H9 (cell line): ENCODE data around the gene AIPL1. TPM values are rescaled to one million over a fixed set of nuclear protein-coding genes. Genes with fewer than 3 reads are reported as not detected.
A peak's percentile ranks its signal among the peaks of the same experiment; 100 is the strongest.

ENCODE experiments used
- DNase-seq: peaks from one replicate; pipeline ENCODE4 v3.0.0-alpha.2; 2017
- H2AFZ ChIP-seq: one replicate; pipeline ENCODE4 v1.6.1; 2013; ENCODE audit warnings: mild to moderate bottlenecking, low read length, control low read depth, moderate library complexity
- H2AK5ac ChIP-seq: 2 replicates; pipeline ENCODE4 v1.6.1; 2013; ENCODE audit warnings: low read length, control low read depth, mixed read lengths; ENCODE audit not compliant: insufficient read length
- H2BK120ac ChIP-seq: one replicate; pipeline ENCODE4 v1.6.1; 2013; ENCODE audit warnings: low read depth, mild to moderate bottlenecking, low read length, control low read depth, inconsistent platforms; ENCODE audit not compliant: poor library complexity, severe bottlenecking
- H2BK12ac ChIP-seq: 2 replicates; pipeline ENCODE4 v1.6.1; 2013; ENCODE audit warnings: low read length, control low read depth, mixed read lengths, low read depth; ENCODE audit not compliant: insufficient read length
- H2BK15ac ChIP-seq: 2 replicates; pipeline ENCODE4 v1.6.1; 2013; ENCODE audit warnings: low read depth, low read length, control low read depth
- H2BK20ac ChIP-seq: one replicate; pipeline ENCODE4 v1.6.1; 2013; ENCODE audit warnings: low read depth, mild to moderate bottlenecking, low read length, control low read depth, inconsistent platforms; ENCODE audit not compliant: poor library complexity, severe bottlenecking
- H2BK5ac ChIP-seq: 2 replicates; pipeline ENCODE4 v1.6.1; 2013; ENCODE audit warnings: low read length, control low read depth, mixed read lengths; ENCODE audit not compliant: insufficient read length
- H3K14ac ChIP-seq: 2 replicates; pipeline ENCODE4 v1.6.1; 2013; ENCODE audit warnings: low read length, control low read depth; ENCODE audit not compliant: insufficient read depth
- H3K18ac ChIP-seq: 2 replicates; pipeline ENCODE4 v1.6.1; 2013; ENCODE audit warnings: low read depth, mild to moderate bottlenecking, mixed read lengths, low read length, control low read depth; ENCODE audit not compliant: insufficient read length
- H3K23ac ChIP-seq: 2 replicates; pipeline ENCODE4 v1.6.1; 2013; ENCODE audit warnings: low read length, control low read depth, mixed read lengths, low read depth; ENCODE audit not compliant: insufficient read length
- H3K23me2 ChIP-seq: 2 replicates; pipeline ENCODE4 v1.6.1; 2013; ENCODE audit warnings: low read depth, mild to moderate bottlenecking, mixed read lengths, low read length, control low read depth; ENCODE audit not compliant: insufficient read length, poor library complexity, severe bottlenecking
- H3K27ac ChIP-seq: 2 replicates; pipeline ENCODE4 v1.5.1; 2013; ENCODE audit warnings: low read length, control low read depth, mixed read lengths, low read depth; ENCODE audit not compliant: insufficient read length
- H3K27me3 ChIP-seq: 2 replicates; pipeline ENCODE4 v1.6.1; 2013; ENCODE audit warnings: low read length, control low read depth, inconsistent platforms; ENCODE audit not compliant: insufficient read depth
- H3K4ac ChIP-seq: 2 replicates; pipeline ENCODE4 v1.6.1; 2013; ENCODE audit warnings: low read depth, mild to moderate bottlenecking, control low read depth, inconsistent platforms, low read length, moderate library complexity
- H3K4me1 ChIP-seq: 2 replicates; pipeline ENCODE4 v1.6.1; 2013; ENCODE audit warnings: low read length, control low read depth, inconsistent platforms; ENCODE audit not compliant: insufficient read depth
- H3K4me2 ChIP-seq: 2 replicates; pipeline ENCODE4 v1.6.1; 2013; ENCODE audit warnings: low read length, control low read depth, mixed read lengths; ENCODE audit not compliant: insufficient read length, insufficient read depth
- H3K56ac ChIP-seq: 2 replicates; pipeline ENCODE4 v1.6.1; 2013; ENCODE audit warnings: low read depth, mild to moderate bottlenecking, mixed read lengths, low read length, control low read depth; ENCODE audit not compliant: insufficient read length
- H3K79me1 ChIP-seq: 2 replicates; pipeline ENCODE4 v1.6.1; 2013; ENCODE audit warnings: low read depth, mild to moderate bottlenecking, moderate library complexity, low read length, control low read depth, inconsistent platforms; ENCODE audit not compliant: insufficient read depth, poor library complexity, severe bottlenecking
- H3K79me2 ChIP-seq: 2 replicates; pipeline ENCODE4 v1.6.1; 2013; ENCODE audit warnings: low read length, control low read depth, inconsistent platforms; ENCODE audit not compliant: insufficient read depth
- H3K9ac ChIP-seq: 2 replicates; pipeline ENCODE4 v1.6.1; 2013; ENCODE audit warnings: low read length, control low read depth, mixed read lengths; ENCODE audit not compliant: insufficient read length; ENCODE audit errors: extremely low read depth
- H3K9me3 ChIP-seq: one replicate; pipeline ENCODE4 v1.6.1; 2013; ENCODE audit warnings: low read depth, low read length, inconsistent platforms; ENCODE audit not compliant: control insufficient read depth
- H3T11ph ChIP-seq: one replicate; pipeline ENCODE4 v1.6.1; 2013; ENCODE audit warnings: mild to moderate bottlenecking, low read length, control low read depth, inconsistent platforms
- H4K20me1 ChIP-seq: one replicate; pipeline ENCODE4 v1.6.1; 2013; ENCODE audit not compliant: control insufficient read depth, insufficient read length, insufficient read depth
- H4K5ac ChIP-seq: 2 replicates; pipeline ENCODE4 v1.6.1; 2013; ENCODE audit warnings: low read depth, mild to moderate bottlenecking, mixed read lengths, low read length, control low read depth; ENCODE audit not compliant: insufficient read length
- H4K8ac ChIP-seq: replicated peaks from 2 replicates; pipeline ENCODE4 v1.6.1; 2013; ENCODE audit warnings: low read length, control low read depth, mixed read lengths, low read depth; ENCODE audit not compliant: insufficient read length
- H4K91ac ChIP-seq: 2 replicates; pipeline ENCODE4 v1.6.1; 2013; ENCODE audit warnings: low read depth, mild to moderate bottlenecking, moderate library complexity, mixed read lengths, low read length, control low read depth; ENCODE audit not compliant: insufficient read length
- H3K27ac Mint-ChIP-seq, 3 experiments: 2 replicates in 2 of 3; 3 replicates in 1 of 3; pipeline ENCODE4 v1.8.0; 2020 to 2021; ENCODE audit warnings: mixed read lengths in 3 of 3, mild to moderate bottlenecking in 1 of 3, moderate library complexity in 1 of 3
- H3K27me3 Mint-ChIP-seq: 2 replicates; pipeline ENCODE4 v1.8.0; 2021; ENCODE audit warnings: low read depth, mild to moderate bottlenecking, moderate library complexity, mixed read lengths
- H3K36me3 Mint-ChIP-seq, 3 experiments: 2 replicates in 2 of 3; 3 replicates in 1 of 3; pipeline ENCODE4 v1.8.0; 2020 to 2021; ENCODE audit warnings: low read depth in 3 of 3, mixed read lengths in 3 of 3; ENCODE audit not compliant: insufficient read depth in 1 of 3
- H3K4me1 Mint-ChIP-seq, 2 experiments: 2 replicates each; pipeline ENCODE4 v1.8.0; 2020; ENCODE audit warnings: mixed read lengths in 2 of 2
- H3K4me3 Mint-ChIP-seq, 2 experiments: 2 replicates in 1 of 2; 3 replicates in 1 of 2; pipeline ENCODE4 v1.8.0; 2020 to 2021; ENCODE audit warnings: mild to moderate bottlenecking in 2 of 2, mixed read lengths in 2 of 2, moderate library complexity in 1 of 2
- H3K9me3 Mint-ChIP-seq, 2 experiments: 2 replicates in 1 of 2; 3 replicates in 1 of 2; pipeline ENCODE4 v1.8.0; 2020; ENCODE audit warnings: mild to moderate bottlenecking in 2 of 2, mixed read lengths in 2 of 2, moderate library complexity in 1 of 2
- CTCF ChIP-seq: fragments of 200-600 bp; sonication (generic); conservative IDR thresholded peaks from 3 replicates; pipeline ENCODE4 v1.8.0; 2021; ENCODE audit warnings: antibody characterized with exemption, mild to moderate bottlenecking
- WGBS: extraction: QIAGEN DNeasy Blood & Tissue Kit; methylation state at CpG from one replicate; pipeline ENCODE4 v1.1.7; 2013; ENCODE audit warnings: missing lambda C conversion rate, low lambda C conversion rate, mixed read lengths; ENCODE audit not compliant: insufficient read length; ENCODE audit errors: extremely low coverage; 5-methylcytosine and 5-hydroxymethylcytosine counted together
- total RNA-seq: library from RNA; stranded (reverse); gene quantifications from 2 replicates; pipeline ENCODE4 v1.2.1, GENCODE V29; 2021

Gene AIPL1
- total RNA-seq, 1 experiment from 2014 or later = 0.57 TPM

GRCh38 chr17:6457688-6458459 is 23.0 kb upstream of the AIPL1 start:
- Histone ChIP-seq H3K27me3 (no peaks in the 10 kb centered on the region), H3K79me1 (no peaks in the 10 kb centered on the region), H2AFZ (no peak overlapping the region), H3K4me1 (peaks cover 15% of the 10 kb centered on the region; the same call in 1 of the 2 replicates), H2BK15ac (no peak overlapping the region), H3K18ac (no peak overlapping the region), H2BK12ac (no peak overlapping the region), H2AK5ac (no peak overlapping the region), H3K27ac (no peak overlapping the region), H4K91ac (no peak overlapping the region), H2BK120ac (no peak overlapping the region), H3K23ac (no peak overlapping the region), H2BK5ac (no peak overlapping the region), H3K14ac (peak overlapping the region; percentile 8; the same call in 1 of the 2 replicates), H4K5ac (no peak overlapping the region), H3K9ac (no peak overlapping the region), H3K4me2 (no peak overlapping the region), H4K8ac (no peak overlapping the region), H4K20me1 (no peaks in the 10 kb centered on the region), H3K23me2 (peaks cover 5% of the 10 kb centered on the region), H3K9me3 (no peaks in the 10 kb centered on the region), H2BK20ac (no peak overlapping the region), H3T11ph (no peak overlapping the region), H3K56ac (no peak overlapping the region), H3K79me2 (no peaks in the 10 kb centered on the region), H3K4ac (no peak overlapping the region)
- DNase-seq = no peak
- Mint-ChIP-seq H3K9me3 (no peaks in the 10 kb centered on the region; a peak in 2 of 5 replicates), H3K27ac (no peak overlapping the region), H3K36me3 (peaks cover 0 to 1% (median 0%) of the 10 kb centered on the region in 3 experiments; a peak in 2 of 7 replicates), H3K27me3 (peaks cover 3% of the 10 kb centered on the region), H3K4me3 (no peak overlapping the region), H3K4me1 (peaks cover 45 to 53% of the 10 kb centered on the region in 2 experiments)
- WGBS = no CpG with 5 or more reads among the region's 10 CpGs
- no peak for TF ChIP-seq CTCF
